ENCODE results near the gene ATPAF1. TPM values are rescaled to one million over a fixed set of nuclear protein-coding genes. Genes with fewer than 3 reads are reported as not detected.
"Not testable (repeated sequence)": the region's sequence is repeated elsewhere in the genome, so short reads cannot be mapped to it uniquely, and the experiment has no call there.

Gene ATPAF1, protein sequence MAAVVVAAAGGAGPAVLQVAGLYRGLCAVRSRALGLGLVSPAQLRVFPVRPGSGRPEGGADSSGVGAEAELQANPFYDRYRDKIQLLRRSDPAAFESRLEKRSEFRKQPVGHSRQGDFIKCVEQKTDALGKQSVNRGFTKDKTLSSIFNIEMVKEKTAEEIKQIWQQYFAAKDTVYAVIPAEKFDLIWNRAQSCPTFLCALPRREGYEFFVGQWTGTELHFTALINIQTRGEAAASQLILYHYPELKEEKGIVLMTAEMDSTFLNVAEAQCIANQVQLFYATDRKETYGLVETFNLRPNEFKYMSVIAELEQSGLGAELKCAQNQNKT
- total RNA-seq (2014; rRNA removed; shearing (Covaris generic)), result 106 and 123 TPM in 2 replicates

DNA sequence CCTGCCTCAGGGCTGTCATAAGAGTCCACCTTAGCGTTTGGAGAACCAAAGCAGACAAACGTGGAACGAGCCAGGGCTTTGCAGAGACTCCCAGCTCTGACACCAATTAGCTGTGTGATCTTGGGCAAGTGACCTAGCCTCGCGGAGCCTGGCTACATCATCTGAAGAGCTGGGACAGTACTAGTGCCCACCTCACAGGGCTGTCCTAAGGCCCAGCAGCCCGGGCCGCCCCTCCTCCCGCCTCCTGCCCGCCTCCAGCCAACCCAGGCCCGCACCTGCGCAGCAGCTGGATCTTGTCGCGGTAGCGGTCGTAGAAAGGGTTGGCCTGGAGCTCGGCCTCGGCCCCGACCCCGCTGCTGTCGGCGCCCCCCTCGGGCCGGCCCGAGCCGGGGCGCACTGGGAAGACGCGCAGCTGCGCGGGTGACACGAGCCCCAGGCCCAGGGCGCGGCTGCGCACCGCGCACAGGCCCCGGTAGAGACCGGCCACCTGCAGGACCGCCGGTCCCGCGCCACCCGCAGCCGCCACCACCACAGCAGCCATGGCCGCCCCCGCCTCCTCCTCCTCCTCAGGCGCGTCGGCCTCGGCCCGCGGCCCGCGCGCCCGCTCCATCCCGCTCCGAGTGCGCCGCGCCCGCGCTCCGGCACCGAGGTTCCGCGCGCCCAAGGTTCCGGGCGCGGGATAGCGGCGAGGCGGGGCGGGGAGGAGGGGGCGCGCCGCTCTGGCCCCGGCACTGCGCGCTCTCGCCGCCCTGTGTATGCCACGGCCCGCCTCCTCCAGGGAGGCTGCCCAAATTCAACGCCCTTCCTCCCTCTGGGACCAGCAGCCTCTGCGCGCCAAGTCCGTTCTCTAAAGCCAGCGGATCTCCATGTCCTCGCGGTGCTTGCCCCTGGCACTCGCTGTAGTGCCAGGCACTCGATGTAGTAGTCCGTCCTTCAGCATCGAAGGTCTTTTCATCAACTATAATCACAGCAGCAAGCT, at the start of gene ATPAF1:
Gene ATPAF1, minus strand, starts transcription at position 583 of the 979 bp plus-strand sequence. Its CDS starts 42 bp downstream, at position 541.
- peak; percentile 43 for DNase-seq (ENCODE audit: low spot score)

DNA sequence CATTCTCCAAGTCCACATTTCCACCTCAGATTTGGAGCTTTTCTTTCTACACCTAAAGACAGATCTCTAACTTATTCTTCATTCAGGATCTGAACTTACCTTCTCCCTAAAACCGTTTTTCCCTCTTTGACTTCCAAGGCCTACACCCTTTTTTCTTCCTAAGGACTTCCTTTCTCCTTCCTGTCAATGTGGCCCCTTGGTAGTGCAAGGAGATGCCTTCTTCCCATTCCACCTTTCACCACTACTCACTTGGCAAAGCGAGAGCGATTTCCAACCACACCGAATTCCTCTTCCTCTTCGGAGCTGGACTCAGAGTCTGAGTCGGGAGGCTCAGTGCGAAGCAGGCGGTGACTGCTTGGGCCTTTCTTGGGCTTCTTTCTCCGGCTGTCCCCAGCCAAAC, 49.5 kb upstream of the ATPAF1 start:
- no peak for DNase-seq (ENCODE audit: low spot score)

DNA sequence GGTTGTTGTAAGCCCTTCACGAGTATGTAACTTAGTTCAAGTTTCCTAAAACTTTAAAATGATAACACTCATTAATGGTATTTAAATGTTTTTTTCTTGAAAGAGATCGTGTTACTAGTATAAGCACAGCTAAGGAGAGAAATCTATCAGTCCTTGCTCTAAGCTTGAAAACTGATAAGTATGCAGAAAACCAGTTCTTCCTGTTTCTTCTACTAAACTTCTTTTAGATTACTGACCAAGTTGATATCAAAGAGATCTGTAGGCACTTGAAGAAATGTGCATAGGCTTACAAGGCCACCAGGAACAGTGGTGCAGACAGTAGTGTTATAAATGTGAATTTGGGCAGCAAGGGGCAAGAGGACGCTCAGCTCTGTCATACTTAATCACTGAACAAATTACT, 46.8 kb upstream of the ATPAF1 start:
- DNase-seq (ENCODE audit: low spot score), result no peak

DNA sequence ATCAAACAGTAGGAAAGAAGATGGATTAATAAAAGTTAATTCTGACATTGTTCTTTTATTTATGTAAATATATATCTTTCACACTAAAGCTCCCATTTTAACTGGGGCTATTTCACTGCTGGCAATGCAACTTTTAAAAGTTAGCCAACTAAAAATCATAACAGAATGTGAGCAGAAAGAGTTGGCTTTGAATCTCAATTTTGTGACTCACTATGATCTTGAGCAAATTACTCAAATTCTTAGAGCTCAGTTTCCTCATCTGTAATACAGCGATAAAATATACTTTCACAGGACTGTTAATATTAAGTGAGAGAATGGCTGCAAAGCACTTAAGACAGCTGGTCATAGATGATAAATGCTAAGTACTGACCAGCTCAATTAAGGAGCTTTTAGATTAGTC, 40.0 kb upstream of the ATPAF1 start:
- DNase-seq (ENCODE audit: low spot score), result no peak

DNA sequence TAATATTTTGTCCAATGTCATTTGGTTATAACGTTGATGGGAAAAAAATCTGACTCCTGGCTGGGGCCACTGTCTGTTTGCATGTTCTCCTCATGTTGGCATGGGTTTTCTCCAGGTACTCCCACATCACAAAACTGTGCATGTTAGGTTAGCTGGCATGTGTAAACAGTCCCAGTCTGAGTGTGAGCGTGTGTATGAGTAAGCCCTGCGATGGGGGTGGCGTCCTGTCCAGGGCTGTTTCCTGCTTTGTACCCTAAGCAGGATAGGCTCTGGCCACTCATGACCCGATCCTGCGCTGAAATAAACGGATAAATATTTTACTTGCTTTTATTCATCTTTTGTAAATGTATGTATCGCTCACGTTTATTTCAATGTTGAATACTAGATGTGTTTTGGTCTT, 37.2 kb upstream of the ATPAF1 start:
- DNase-seq (ENCODE audit: low spot score), result no peak

DNA sequence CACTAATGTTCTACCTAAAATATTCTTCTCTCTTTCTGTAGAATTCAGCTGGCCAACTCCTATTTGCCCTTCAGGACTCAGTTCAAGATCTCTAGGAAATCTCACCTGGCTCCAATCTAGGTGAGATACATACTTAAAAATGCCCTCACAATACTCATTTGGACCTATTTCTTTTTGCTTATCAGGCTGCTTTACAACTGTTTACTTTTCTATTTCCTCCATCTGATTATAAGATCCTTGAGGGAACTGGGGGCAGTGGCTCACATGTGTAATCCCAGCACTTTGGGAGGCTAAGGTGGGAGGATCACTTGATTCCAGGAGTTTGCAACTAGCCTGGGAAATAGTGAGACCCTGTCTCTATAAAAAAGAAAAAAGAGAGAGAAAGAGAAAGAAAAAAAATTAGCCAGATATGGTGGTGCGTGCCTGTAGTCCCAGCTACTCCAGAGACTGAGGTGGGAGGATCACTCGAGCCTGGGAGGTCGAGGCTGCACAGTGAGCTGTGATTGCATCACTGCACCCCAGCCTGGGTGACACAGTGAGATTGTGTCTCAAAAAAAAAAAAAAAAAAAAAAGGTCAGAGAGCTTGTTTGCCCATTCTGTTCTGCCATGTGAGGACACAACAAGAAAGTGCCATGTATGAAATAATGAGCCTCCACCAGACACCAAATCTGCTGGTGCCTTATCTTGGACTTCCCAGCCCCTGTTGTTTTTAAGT, 35.9 kb upstream of the ATPAF1 start:
- DNase-seq (ENCODE audit: low spot score), result no peak

DNA sequence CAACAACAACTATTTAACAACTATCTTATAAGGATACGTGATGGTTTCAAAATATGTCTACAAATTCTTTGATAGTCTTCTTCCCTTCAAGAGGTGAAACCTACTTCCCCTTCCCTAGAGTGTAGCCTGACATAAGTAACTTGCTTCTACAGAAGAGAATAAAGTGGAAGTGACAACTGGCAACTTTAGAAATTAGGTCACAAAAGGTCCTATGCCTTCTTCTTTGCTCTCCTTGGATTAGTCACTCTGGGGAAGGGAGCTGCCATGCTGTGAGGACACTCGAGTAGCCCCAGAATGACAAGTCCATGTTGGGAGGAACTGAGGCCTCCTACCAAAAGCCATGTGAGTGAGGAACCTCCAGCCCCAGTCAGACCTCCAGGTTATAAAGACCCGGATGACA, 31.5 kb upstream of the ATPAF1 start:
- no peak for DNase-seq (ENCODE audit: low spot score)

DNA sequence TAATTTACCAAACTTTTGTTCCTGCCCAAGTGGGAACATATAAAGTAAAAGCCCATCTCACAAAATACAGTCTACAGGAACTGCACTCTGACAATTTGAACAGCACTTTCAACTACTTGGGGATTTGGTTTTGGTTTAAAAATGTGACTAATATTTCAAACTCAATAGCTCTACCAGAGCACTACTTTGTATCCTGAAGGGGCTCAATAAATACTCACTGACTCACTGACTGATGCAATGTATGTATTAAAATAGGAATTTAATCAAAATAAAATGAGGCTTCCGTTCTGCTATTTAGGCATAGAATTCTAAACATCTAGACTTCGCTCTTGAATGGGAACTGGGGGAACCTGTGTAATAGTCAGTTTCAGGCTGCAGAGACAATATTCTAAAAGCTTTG, 28.9 kb upstream of the ATPAF1 start:
- DNase-seq (ENCODE audit: low spot score), result no peak

DNA sequence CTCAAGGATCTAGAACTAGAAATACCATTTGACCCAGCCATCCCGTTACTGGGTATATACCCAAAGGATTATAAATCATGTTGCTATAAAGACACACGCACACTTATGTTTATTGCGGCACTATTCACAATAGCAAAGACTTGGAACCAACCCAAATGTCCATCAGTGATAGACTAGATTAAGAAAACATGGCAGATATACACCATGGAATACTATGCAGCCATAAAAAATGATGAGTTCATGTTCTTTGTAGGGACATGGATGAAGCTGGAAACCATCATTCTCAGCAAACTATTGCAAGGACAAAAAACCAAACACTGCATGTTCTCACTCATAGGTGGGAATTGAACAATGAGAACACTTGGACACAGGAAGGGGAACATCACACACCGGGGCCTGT, 26.5 kb upstream of the ATPAF1 start:
- not testable (repeated sequence) for DNase-seq (ENCODE audit: low spot score)

DNA sequence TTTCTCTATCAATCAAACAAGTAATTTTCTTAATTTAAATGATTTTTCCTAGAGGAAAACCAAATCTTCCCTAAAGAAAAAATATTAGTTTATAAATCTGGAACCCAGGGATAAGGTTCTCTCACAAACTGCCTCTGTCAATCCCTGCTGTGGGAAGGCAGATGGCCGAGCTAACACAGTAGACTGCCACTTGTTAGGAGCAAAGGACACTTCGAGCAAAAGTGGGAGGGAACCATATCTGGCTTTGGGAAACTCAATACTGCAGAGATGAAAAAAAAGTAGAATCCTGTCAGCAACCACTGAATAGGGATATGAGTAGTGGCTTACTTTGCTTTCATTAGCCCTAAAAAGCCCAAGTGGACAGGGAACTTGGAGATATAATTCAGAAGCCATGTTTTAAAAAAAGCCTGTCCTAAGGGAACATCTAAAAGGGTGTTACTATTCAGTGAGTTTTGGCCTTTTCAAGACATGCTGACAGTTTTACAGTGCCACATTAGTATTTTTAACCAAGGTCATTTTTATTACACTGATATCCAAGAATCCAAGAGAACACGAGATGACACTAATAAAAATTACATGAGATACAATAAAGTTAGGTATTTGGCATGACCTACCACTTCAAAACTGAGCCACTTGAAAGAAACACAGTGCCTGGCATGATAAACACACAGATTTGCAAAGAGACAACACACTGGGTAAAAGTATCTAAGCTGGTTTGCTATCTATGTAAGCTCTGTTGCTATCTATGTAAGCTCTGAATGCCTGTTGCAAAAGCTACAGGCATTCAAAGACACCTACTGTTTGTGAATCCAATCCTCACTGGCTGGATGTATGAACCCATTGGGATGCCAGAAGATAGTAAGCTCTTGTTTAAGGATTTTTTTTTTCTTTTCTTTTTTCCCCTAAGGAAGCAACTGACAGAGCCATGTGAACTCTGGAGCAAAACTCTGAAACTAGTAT, 24.9 kb upstream of the ATPAF1 start:
- no peak for DNase-seq (ENCODE audit: low spot score)

DNA sequence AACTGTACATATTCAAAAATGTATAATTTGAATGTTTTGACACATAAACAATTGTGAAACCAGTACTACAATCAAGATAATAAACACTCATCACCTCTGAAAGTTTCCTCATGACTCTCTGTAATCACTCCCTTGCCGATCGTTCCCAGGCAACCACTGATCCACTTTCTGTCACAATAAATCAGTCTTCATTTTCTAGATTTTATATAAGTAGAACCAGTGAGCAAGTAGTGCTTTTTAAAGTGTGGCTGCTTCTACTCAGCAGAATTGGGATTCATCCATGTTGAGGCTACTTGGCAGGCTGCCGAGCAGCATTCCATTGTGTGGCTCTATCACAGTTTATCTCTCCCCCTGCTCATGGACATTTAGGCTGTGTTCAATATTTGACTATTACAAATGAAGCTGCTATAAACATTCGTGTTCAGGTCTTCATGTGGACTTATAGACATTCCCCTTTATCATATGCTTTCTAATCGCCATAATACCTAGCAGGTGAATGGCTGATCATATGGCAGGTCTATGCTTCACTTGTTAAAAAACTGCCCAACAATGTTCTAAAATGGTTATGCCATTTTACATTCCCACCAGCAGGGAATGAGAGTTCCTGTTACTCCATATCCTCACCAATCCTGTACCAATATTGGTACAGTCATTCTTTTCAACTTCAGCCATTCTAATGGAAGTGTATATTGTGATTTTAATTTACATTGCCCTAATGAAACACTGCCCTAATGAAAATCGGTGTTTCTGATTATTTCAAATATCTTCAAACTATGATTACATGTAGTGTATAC, 24.0 kb upstream of the ATPAF1 start:
- DNase-seq (ENCODE audit: low spot score), result peak; percentile 31

DNA sequence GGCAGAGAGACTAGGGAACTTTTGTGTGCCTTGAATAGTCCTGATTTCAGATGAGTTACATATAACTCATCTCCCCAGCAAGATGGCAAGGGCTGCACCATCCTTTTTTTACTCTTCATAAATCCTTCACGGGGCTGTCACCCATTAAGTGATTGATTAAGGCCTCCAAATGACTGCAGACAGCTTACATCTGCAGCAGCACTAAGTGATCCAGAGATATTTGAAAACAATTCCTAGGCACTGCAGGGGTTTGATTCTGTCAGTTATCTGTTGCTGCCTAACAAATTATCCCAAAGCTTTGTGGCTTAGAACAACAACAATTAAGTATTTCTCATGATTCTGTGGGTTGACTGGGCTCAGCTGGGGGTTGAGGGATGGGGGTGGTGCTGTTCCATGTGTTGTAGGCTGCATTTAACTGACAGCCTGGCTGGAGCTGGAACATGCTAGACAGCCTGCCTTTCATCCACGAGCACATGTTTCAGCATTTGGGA, 22.8 kb upstream of the ATPAF1 start:
- peak; percentile 19 for DNase-seq (ENCODE audit: low spot score)

DNA sequence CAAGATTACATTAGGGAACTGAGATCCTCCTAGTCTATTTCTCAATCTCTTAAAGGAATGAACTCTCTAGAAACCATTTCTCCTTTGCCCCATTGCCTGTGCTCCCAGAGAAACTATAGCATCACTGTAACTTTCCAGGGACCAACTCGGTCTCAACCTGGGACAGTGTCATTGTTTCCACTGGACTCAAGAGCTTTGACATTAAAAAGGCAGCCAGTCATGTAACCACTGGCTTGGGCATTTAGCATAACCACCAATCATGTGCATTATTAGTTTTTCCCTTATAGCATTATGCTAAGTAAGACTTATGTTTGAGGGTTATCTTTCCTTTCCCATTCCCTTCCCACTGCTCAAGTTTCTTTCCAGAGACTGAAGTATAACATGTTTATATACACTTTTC, 21.7 kb upstream of the ATPAF1 start:
- no peak for DNase-seq (ENCODE audit: low spot score)

DNA sequence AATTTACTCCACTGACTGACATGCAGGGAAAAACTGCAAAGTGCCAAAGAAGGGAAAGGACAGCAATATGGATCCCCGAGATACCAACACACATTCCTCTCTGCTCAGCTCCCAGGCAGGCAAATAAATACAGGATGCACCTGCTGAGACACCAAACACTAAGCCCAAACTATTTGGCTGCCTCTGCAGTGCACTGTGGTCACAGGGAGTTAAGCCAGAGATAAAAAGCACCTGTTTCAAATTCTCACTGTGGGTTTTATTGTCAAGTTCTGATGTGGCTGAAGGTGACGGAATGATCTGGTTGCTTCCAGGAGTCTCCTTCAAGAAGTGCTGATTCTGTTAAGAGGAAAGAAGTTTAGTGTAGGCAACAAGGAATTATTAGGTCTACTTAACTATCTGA, 21.2 kb upstream of the ATPAF1 start:
- DNase-seq (ENCODE audit: low spot score), result peak; percentile 5

DNA sequence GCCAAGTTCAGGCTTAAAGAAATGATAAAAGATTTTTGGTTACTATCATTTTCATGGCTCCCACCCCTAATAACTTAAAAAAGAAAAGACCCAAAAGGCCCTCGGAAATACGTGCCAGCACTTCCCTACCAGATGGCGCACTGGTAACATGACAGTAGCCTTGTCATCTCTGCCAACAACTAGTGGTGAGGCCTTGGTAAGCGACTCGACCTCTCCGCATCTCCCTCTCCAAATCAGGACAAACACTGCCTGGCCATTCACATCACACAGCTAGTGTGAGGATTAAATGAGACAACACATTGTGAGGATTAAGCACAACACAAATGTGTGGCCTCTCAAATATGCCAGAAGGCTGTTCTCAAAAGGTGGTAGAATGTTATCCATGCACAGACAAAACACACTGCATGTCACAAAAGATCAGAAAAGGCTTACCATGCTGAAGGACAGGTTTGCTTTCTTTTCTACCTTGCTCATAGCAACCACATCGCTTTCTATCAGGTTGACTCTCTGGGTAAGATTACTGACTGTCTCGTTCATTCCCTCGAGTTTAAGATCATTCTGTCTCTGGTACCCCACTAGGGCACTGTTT, 19.9 kb upstream of the ATPAF1 start:
- DNase-seq (ENCODE audit: low spot score), result no peak

DNA sequence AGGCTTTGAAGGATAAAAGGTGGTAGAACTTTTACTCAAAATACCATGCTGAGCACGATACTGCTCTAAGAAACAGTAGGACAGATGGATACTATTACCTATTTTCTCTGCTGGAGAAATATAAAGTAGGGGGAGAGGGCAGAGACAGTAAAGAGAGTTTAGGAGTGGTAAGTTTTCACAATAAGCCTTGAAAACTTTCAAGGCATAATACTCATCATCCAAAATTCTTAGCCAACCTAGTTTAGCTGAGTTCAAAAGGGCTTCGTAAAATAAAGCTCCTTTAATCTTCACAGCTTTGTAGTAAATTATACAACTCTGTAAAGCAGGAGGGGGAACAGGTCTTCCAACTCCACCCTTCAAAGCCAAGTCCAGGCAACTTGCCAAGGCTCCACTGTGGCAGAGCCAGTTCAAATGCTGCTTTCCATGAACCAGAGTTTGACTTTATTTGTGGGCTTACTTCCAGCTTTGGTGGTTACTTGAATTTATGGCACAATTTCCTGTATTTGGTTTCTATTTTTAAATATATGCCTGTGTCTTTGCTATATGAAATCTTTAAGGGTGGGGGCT, 19.0 kb upstream of the ATPAF1 start:
- DNase-seq (ENCODE audit: low spot score), result peak; percentile 64

DNA sequence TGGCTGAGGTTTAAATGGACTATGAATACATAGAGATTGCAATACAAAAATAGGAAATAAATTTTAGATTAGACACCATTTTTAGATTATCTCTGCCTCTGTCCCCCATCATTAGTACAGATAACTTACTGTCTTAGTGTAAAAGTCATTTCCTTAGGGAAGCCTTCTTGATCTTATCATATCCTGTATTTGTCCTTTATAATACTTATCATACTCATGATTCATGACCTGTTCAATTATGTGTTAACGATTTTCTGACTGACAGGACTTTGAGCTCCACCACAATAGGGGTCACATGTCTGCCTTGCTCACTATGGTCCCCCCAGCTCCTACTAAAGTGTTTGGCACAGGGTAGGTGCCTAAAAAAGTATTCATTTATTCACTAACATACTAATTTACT, 18.1 kb upstream of the ATPAF1 start:
- DNase-seq (ENCODE audit: low spot score), result no peak

DNA sequence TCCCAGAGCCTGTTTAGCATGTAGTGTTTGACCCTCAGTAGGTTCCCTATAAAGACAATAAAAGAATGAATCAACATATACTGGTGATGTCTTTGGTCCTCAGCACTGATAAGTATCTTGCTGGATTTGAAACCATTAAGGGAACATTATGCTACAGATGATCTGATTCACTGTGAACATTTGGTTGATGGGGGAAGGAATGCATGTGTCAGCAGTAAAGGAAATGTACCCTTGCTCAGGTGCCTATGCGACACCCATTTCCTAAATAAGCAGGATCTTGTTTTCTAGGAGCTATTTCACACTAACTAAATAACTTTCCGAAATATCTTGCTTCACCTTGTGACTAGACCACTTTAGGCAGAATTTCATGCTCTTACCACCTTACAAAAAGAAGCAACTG, 16.5 kb upstream of the ATPAF1 start:
- no peak for DNase-seq (ENCODE audit: low spot score)

DNA sequence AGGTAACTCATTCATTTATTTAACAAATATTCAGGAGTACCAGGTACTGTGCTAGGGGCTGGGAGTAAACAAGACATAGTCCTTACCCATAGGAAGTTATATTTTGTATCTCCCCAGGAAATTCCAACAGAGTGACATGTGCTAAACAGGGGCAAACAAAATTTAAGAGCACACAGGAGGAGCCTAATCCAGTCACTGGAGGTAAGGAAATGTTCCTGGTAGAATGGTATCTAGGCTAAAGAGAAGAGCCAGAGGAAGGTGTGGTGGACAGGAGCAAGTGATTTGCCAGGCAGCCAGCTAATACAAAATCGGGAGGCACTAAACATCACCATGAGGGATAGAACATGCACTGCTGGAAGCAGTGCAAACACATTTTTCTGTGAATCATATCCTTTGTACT, 13.9 kb upstream of the ATPAF1 start:
- no peak for DNase-seq (ENCODE audit: low spot score)

Data from A172 (cell line).